GM23338 (cell line): ENCODE results near the gene MRPL44. TPM values are rescaled to one million over a fixed set of nuclear protein-coding genes. Genes with fewer than 3 reads are reported as not detected.

Source experiments
- ETS1 ChIP-seq: IDR thresholded peaks from 2 replicates; pipeline ENCODE4 v1.6.1; 2016; ENCODE audit warnings: antibody characterized with exemption
- EZH2phosphoT487 ChIP-seq: fragments of 200-600 bp; sonication (generic); IDR thresholded peaks from one replicate; pipeline ENCODE4 v1.8.1; 2018; ENCODE audit warnings: antibody characterized with exemption; ENCODE audit not compliant: unreplicated experiment
- NANOG ChIP-seq: IDR thresholded peaks from 2 replicates; pipeline ENCODE4 v1.6.1; 2016; ENCODE audit warnings: antibody characterized with exemption, borderline replicate concordance
- REST ChIP-seq: IDR thresholded peaks from one replicate; pipeline ENCODE4 v1.6.1; 2018; ENCODE audit warnings: antibody characterized with exemption; ENCODE audit not compliant: unreplicated experiment
- ZNF462 ChIP-seq: fragments of 250-450 bp; sonication (Bioruptor Pico); IDR thresholded peaks from 2 replicates; pipeline ENCODE4 v1.5.0; 2020; ENCODE audit warnings: mild to moderate bottlenecking, moderate library complexity
- polyA plus RNA-seq: library from polyadenylated mRNA; unstranded; fragments of >200 nt; fragmentation: Nextera tagmentation; extraction: Ambion mirVana; gene quantifications from 2 replicates; pipeline ENCODE4 v1.2.1, GENCODE V29; 2016
- total RNA-seq: library from RNA; depleted of rRNA; stranded (reverse); fragments of >200 nt; shearing (Covaris generic); gene quantifications from 2 replicates; pipeline ENCODE4 v1.2.3, GENCODE V29; 2014

MRPL44 gene
- total and polyA plus RNA-seq, 2 experiments from 2014 or later, result 38.4 to 55.8 TPM

GRCh38 chr2:223994562-223995162, 37.4 kb downstream of the MRPL44 start (continued):
- TF ChIP-seq ZNF462 (CRISPR knock-in tag) (no peak), ETS1 (no peak), REST (no peak), EZH2phosphoT487 (no peak), NANOG (no peak)
